CD14-positive monocyte (primary cell): ENCODE results near the gene GMDS. TPM values are rescaled to one million over a fixed set of nuclear protein-coding genes. Genes with fewer than 3 reads are reported as not detected.
"Not testable (repeated sequence)": the region's sequence is repeated elsewhere in the genome, so short reads cannot be mapped to it uniquely, and the experiment has no call there.

Source experiments
- DNase-seq, 3 donors: peaks; one replicate each; pipeline ENCODE4 v3.0.0-alpha.2; 2011 to 2022
- H2AFZ ChIP-seq: 2 replicates; pipeline ENCODE4 v1.6.0; 2012; ENCODE audit warnings: mild to moderate bottlenecking, low read depth, low read length, inconsistent platforms; ENCODE audit not compliant: insufficient read depth, poor library complexity, severe bottlenecking
- H3K27ac ChIP-seq, 2 donors: 1 replicate in 1 of 2; 2 replicates in 1 of 2; pipeline ENCODE4 v1.5.1; 2012 to 2013; ENCODE audit warnings: low read length in 2 of 2, control low read depth in 1 of 2, inconsistent platforms in 1 of 2, low read depth in 1 of 2, mild to moderate bottlenecking in 1 of 2
- H3K27me3 ChIP-seq, 2 donors: one replicate each; pipeline versions ENCODE4 v1.6.0 to v1.6.1; 2011 to 2013; ENCODE audit warnings: low read length in 2 of 2; ENCODE audit not compliant: control insufficient read depth in 2 of 2, insufficient read depth in 2 of 2
- H3K36me3 ChIP-seq, 2 donors: replicated peaks in 1 of 2; 1 replicate in 1 of 2; 2 replicates in 1 of 2; pipeline versions ENCODE4 v1.5.1 to v1.6.1; 2012 to 2013; ENCODE audit warnings: low read length in 2 of 2, control low read depth in 1 of 2, inconsistent platforms in 1 of 2, mild to moderate bottlenecking in 1 of 2; ENCODE audit not compliant: insufficient read depth in 2 of 2, control insufficient read depth in 1 of 2
- H3K4me1 ChIP-seq, 2 donors: 1 replicate in 1 of 2; 2 replicates in 1 of 2; pipeline versions ENCODE4 v1.5.1 to v1.6.1; 2012 to 2013; ENCODE audit warnings: low read length in 2 of 2, control low read depth in 1 of 2, inconsistent platforms in 1 of 2, mild to moderate bottlenecking in 1 of 2, moderate library complexity in 1 of 2; ENCODE audit not compliant: insufficient read depth in 2 of 2, control insufficient read depth in 1 of 2
- H3K4me2 ChIP-seq: replicated peaks from 2 replicates; pipeline ENCODE3; 2012; ENCODE audit warnings: low read length, moderate library complexity, mild to moderate bottlenecking; ENCODE audit not compliant: poor library complexity, severe bottlenecking; ENCODE audit errors: extremely low read depth
- H3K4me3 ChIP-seq, 3 experiments: fragments of 200-600 bp in 1 of 3; sonication (generic) in 1 of 3; replicated peaks in 1 of 3; 1 replicate in 2 of 3; 2 replicates in 1 of 3; pipeline ENCODE4 v1.5.1; 2011 to 2013; ENCODE audit warnings: low read length in 3 of 3, mild to moderate bottlenecking in 3 of 3, control low read depth in 2 of 3, low read depth in 2 of 3, inconsistent platforms in 1 of 3, moderate library complexity in 1 of 3
- H3K79me2 ChIP-seq: 2 replicates; pipeline ENCODE4 v1.6.0; 2012; ENCODE audit warnings: mild to moderate bottlenecking, control low read depth, inconsistent platforms, low read length, moderate library complexity; ENCODE audit not compliant: insufficient read depth
- H3K9ac ChIP-seq: 2 replicates; pipeline ENCODE4 v1.6.0; 2017; ENCODE audit warnings: low read length, mild to moderate bottlenecking; ENCODE audit not compliant: insufficient read depth, poor library complexity, severe bottlenecking
- H3K9me3 ChIP-seq, 2 donors: replicated peaks in 1 of 2; 1 replicate in 1 of 2; 2 replicates in 1 of 2; pipeline versions ENCODE4 v1.5.1 to v1.6.1; 2012 to 2013; ENCODE audit warnings: low read length in 2 of 2, control low read depth in 1 of 2; ENCODE audit not compliant: control insufficient read depth in 1 of 2, insufficient read depth in 1 of 2
- H4K20me1 ChIP-seq: 2 replicates; pipeline ENCODE4 v1.6.0; 2012; ENCODE audit warnings: mild to moderate bottlenecking, low read length, control low read depth, moderate library complexity; ENCODE audit not compliant: insufficient read depth
- H3K27ac Mint-ChIP-seq, 7 donors: one replicate each; pipeline ENCODE4 v1.8.0; 2020; ENCODE audit warnings: mild to moderate bottlenecking in 7 of 7, mixed read lengths in 7 of 7, moderate library complexity in 6 of 7, inconsistent platforms in 2 of 7
- H3K27me3 Mint-ChIP-seq, 3 donors: one replicate each; pipeline ENCODE4 v1.8.0; 2021 to 2022; ENCODE audit warnings: low read depth in 3 of 3, mild to moderate bottlenecking in 3 of 3, mixed read lengths in 3 of 3, moderate library complexity in 3 of 3, inconsistent platforms in 1 of 3
- H3K36me3 Mint-ChIP-seq, 2 donors: one replicate each; pipeline ENCODE4 v1.8.0; 2020; ENCODE audit warnings: mixed read lengths in 2 of 2, inconsistent platforms in 1 of 2, mild to moderate bottlenecking in 1 of 2
- H3K4me1 Mint-ChIP-seq: one replicate; pipeline ENCODE4 v1.8.0; 2020; ENCODE audit warnings: mild to moderate bottlenecking, mixed read lengths
- H3K4me3 Mint-ChIP-seq, 2 donors: one replicate each; pipeline ENCODE4 v1.8.0; 2020; ENCODE audit warnings: mild to moderate bottlenecking in 2 of 2, mixed read lengths in 2 of 2, moderate library complexity in 1 of 2
- H3K9me3 Mint-ChIP-seq, 7 donors: one replicate each; pipeline ENCODE4 v1.8.0; 2020 to 2022; ENCODE audit warnings: mixed read lengths in 7 of 7, mild to moderate bottlenecking in 6 of 7, moderate library complexity in 6 of 7, inconsistent platforms in 2 of 7
- CTCF ChIP-seq: fragments of 200-600 bp; IDR thresholded peaks from one replicate; pipeline ENCODE4 v1.8.0; 2022; ENCODE audit warnings: antibody characterized with exemption, mild to moderate bottlenecking
- WGBS: methylation state at CpG from one replicate; pipeline ENCODE4 v1.1.5; 2013; ENCODE audit warnings: missing lambda C conversion rate; ENCODE audit not compliant: insufficient coverage; 5-methylcytosine and 5-hydroxymethylcytosine counted together
- intact Hi-C, 2 donors: fragments of 100-400 bp; cut with micrococcal nuclease; formaldehyde crosslinking; loops; one replicate each; pipeline versions ENCODE4 v1.15.0 to v1.15.1; 2023
- polyA plus RNA-seq, 3 donors: library from polyadenylated mRNA; depleted of rRNA in 1 of 3; unstranded in 2 of 3; stranded (reverse) in 1 of 3; fragments of 300-500 nt in 2 of 3; fragments of >200 nt in 1 of 3; fragmentation: Illumina TruSeq in 2 of 3; gene quantifications; 1 replicate in 2 of 3; 2 replicates in 1 of 3; pipeline ENCODE4 v1.2.3, GENCODE V29; 2012 to 2021

GMDS gene
- polyA plus RNA-seq, 3 donors = 10.5 to 19.9 (median 17.6) TPM

- Mint-ChIP-seq H3K36me3 (peaks cover 4 to 11% of the 10 kb centered on the region in 2 donors), H3K27ac (no peak overlapping the region), H3K27me3 (peaks cover 0 to 1% (median 1%) of the 10 kb centered on the region in 3 donors), H3K4me1 (peaks cover 7% of the 10 kb centered on the region), H3K4me3 (no peak overlapping the region), H3K9me3 (peaks cover 3 to 13% (median 7%) of the 10 kb centered on the region in 7 donors)
- TF ChIP-seq CTCF = no peak
- H2AFZ ChIP-seq = no peak overlapping the region
- no peaks in the 10 kb centered on the region for H3K27me3 ChIP-seq
- no peaks in the 10 kb centered on the region for H3K4me1 ChIP-seq
- H3K36me3 ChIP-seq = no peaks in the 10 kb centered on the region
- no peak overlapping the region for H3K9ac ChIP-seq
- no peak overlapping the region for H3K4me3 ChIP-seq
- peaks cover 0 to 9% of the 10 kb centered on the region in 2 donors for H3K9me3 ChIP-seq
- no peak overlapping the region for H3K27ac ChIP-seq
- no peak overlapping the region for H3K4me2 ChIP-seq
- WGBS = no CpG with 5 or more reads among the region's 1 CpG
- no peaks in the 10 kb centered on the region for H3K79me2 ChIP-seq
- no peak for DNase-seq
- no peaks in the 10 kb centered on the region for H4K20me1 ChIP-seq
- intact Hi-C loops = no loop called here
Measured at GRCh38 chr6:1848752-1849151, 396.7 kb downstream of the GMDS start.

- Mint-ChIP-seq H3K36me3 (peaks cover 4 to 8% of the 10 kb centered on the region in 2 donors), H3K27me3 (peaks cover 0 to 1% (median 1%) of the 10 kb centered on the region in 3 donors), H3K27ac (peak overlapping the region in 1 of 7 donors; percentile 54), H3K4me3 (no peak overlapping the region), H3K9me3 (peaks cover 3 to 13% (median 7%) of the 10 kb centered on the region in 7 donors), H3K4me1 (peaks cover 7% of the 10 kb centered on the region)
- H3K4me3 ChIP-seq = no peak overlapping the region
- H3K9me3 ChIP-seq = peaks cover 0 to 9% of the 10 kb centered on the region in 2 donors
- no peak overlapping the region for H3K27ac ChIP-seq
- no peak for TF ChIP-seq CTCF
- no peak overlapping the region for H3K9ac ChIP-seq
- no peak overlapping the region for H2AFZ ChIP-seq
- no peak overlapping the region for H3K4me2 ChIP-seq
- no peaks in the 10 kb centered on the region for H3K4me1 ChIP-seq
- H3K79me2 ChIP-seq = no peaks in the 10 kb centered on the region
- intact Hi-C loops = no loop called here
- no peak for DNase-seq
- no peaks in the 10 kb centered on the region for H3K27me3 ChIP-seq
- H3K36me3 ChIP-seq = no peaks in the 10 kb centered on the region
- WGBS = 88% methylated on average over 2 of the region's 3 CpGs
- H4K20me1 ChIP-seq = no peaks in the 10 kb centered on the region
Measured at GRCh38 chr6:1846611-1847010, 398.8 kb downstream of the GMDS start.

- H3K27ac Mint-ChIP-seq, H3K4me3 ChIP-seq, H3K36me3 Mint-ChIP-seq, H2AFZ ChIP-seq, H3K4me1 ChIP-seq, H4K20me1 ChIP-seq, H3K27me3 Mint-ChIP-seq, H3K9ac ChIP-seq, H3K27me3 ChIP-seq, H3K36me3 ChIP-seq, H3K9me3 ChIP-seq, H3K79me2 ChIP-seq, H3K27ac ChIP-seq, intact Hi-C loops, H3K4me1 Mint-ChIP-seq, DNase-seq, H3K4me3 Mint-ChIP-seq, H3K4me2 ChIP-seq: not testable (repeated sequence)
- WGBS = no CpG with 5 or more reads among the region's 5 CpGs
- peaks cover 3 to 13% (median 7%) of the 10 kb centered on the region in 7 donors for H3K9me3 Mint-ChIP-seq
Measured at GRCh38 chr6:1845543-1845942, 399.9 kb downstream of the GMDS start.
